ENCODE results near the gene BAIAP2L1.

GRCh38 chr7:98254516-98254915 lies 146.4 kb downstream of the BAIAP2L1 start:
- TF ChIP-seq CTCF (IDR thresholded peaks at IDR 0.05) (no peak), POLR2A (IDR thresholded peaks at IDR 0.05) (no peak)

Data from transverse colon (tissue), 3 donors.